Activated CD4-positive, CD25-positive, alpha-beta regulatory T cell treated with anti-CD3 and anti-CD28 coated beads, Interleukin-2, amount 50 U/mL, for 16 hours (primary cell): ENCODE data around the gene CDK16.
"Not testable (repeated sequence)": the region's sequence is repeated elsewhere in the genome, so short reads cannot be mapped to it uniquely, and the experiment has no call there.

ENCODE experiments used
- DNase-seq: peaks from one replicate; pipeline ENCODE4 v3.0.0-alpha.2; 2020; ENCODE audit warnings: low read depth, low spot score

CDK16 gene

GRCh38 chrX:47250017-47250347 is 31.5 kb downstream of the CDK16 start:
- no peak for DNase-seq

GRCh38 chrX:47257620-47258019 is 39.1 kb downstream of the CDK16 start:
- DNase-seq, result not testable (repeated sequence)

GRCh38 chrX:47264483-47265173 is 46.1 kb downstream of the CDK16 start:
- DNase-seq, result no peak

- no peak for DNase-seq
These were observed 48.2 kb downstream of the CDK16 start for GRCh38 chrX:47266643-47267042.

GRCh38 chrX:47272013-47272408 is 53.5 kb downstream of the CDK16 start:
- no peak for DNase-seq

GRCh38 chrX:47273011-47273730 is 54.7 kb downstream of the CDK16 start:
- no peak for DNase-seq

GRCh38 chrX:47278691-47279090 is 60.2 kb downstream of the CDK16 start:
- no peak for DNase-seq
